SK-N-SH (cell line): ENCODE data around the gene NRL. TPM values are rescaled to one million over a fixed set of nuclear protein-coding genes. Genes with fewer than 3 reads are reported as not detected.
A peak's percentile ranks its signal among the peaks of the same experiment; 100 is the strongest.

Experiments
- CTCF ChIA-PET: fragments of 300-600, 350-600 bp; formaldehyde crosslinking; extraction: SDS; loops from one replicate; lab custom pipeline; 2021; lab: Yijun Ruan, JAX
- POLR2A ChIA-PET: fragments of 350-600 bp; sonication (Branson Sonifier 250); formaldehyde crosslinking; extraction: SDS; loops from one replicate; lab custom pipeline; 2020; ENCODE audit warnings: antibody characterized with exemption, inconsistent platforms; lab: Yijun Ruan, JAX
- DNase-seq: peaks from one replicate; pipeline ENCODE4 v3.0.0; 2012
- H2AFZ ChIP-seq: fragments of 200-600 bp; sonication (generic); 2 replicates; pipeline ENCODE4 v1.8.1; 2016; ENCODE audit warnings: antibody characterized with exemption, mild to moderate bottlenecking, low read depth
- H3F3A ChIP-seq: fragments of 200-600 bp; sonication (generic); replicated peaks from 2 replicates; pipeline ENCODE3; 2016; ENCODE audit warnings: antibody characterized with exemption, mild to moderate bottlenecking; ENCODE audit not compliant: insufficient read depth
- H3K27ac ChIP-seq, 2 experiments: fragments of 200-500 bp in 1 of 2; fragments of 200-600 bp in 1 of 2; sonication (Bioruptor generic) in 1 of 2; sonication (generic), shearing (Covaris generic) in 1 of 2; 2 replicates each; pipeline versions ENCODE4 v1.5.1 to v1.6.1; 2014 to 2016; ENCODE audit warnings: low read depth in 2 of 2, inconsistent platforms in 1 of 2, low read length in 1 of 2, mild to moderate bottlenecking in 1 of 2, mixed read lengths in 1 of 2
- H3K27me3 ChIP-seq: fragments of 200-600 bp; sonication (generic), shearing (Covaris generic); 2 replicates; pipeline ENCODE4 v1.6.1; 2016; ENCODE audit warnings: mixed run types; ENCODE audit not compliant: insufficient read depth
- H3K36me3 ChIP-seq, 2 experiments: fragments of 200-500 bp in 1 of 2; fragments of 200-600 bp in 1 of 2; sonication (Bioruptor generic) in 1 of 2; sonication (generic) in 1 of 2; replicated peaks in 1 of 2; 2 replicates each; pipeline versions ENCODE3 to v1.5.1; 2014 to 2016; ENCODE audit warnings: low read length in 1 of 2, mild to moderate bottlenecking in 1 of 2; ENCODE audit not compliant: insufficient read depth in 2 of 2, control insufficient read depth in 1 of 2
- H3K4me1 ChIP-seq, 2 experiments: fragments of 200-500 bp in 1 of 2; fragments of 200-600 bp in 1 of 2; sonication (Bioruptor generic) in 1 of 2; sonication (generic), shearing (Covaris generic) in 1 of 2; 2 replicates each; pipeline versions ENCODE4 v1.5.1 to v1.6.1; 2014 to 2016; ENCODE audit warnings: low read depth in 1 of 2, low read length in 1 of 2, mixed run types in 1 of 2; ENCODE audit not compliant: insufficient read depth in 2 of 2, control insufficient read depth in 1 of 2
- H3K4me2 ChIP-seq: fragments of 200-600 bp; sonication (generic), shearing (Covaris generic); 2 replicates; pipeline ENCODE4 v1.6.1; 2017; ENCODE audit warnings: mixed run types
- H3K4me3 ChIP-seq, 2 experiments: fragments of 200-500 bp in 1 of 2; fragments of 200-600 bp in 1 of 2; sonication (Bioruptor generic) in 1 of 2; sonication (generic), shearing (Covaris generic) in 1 of 2; 2 replicates each; pipeline versions ENCODE4 v1.5.1 to v1.8.1; 2014 to 2016; ENCODE audit warnings: low read depth in 2 of 2, inconsistent platforms in 1 of 2, low read length in 1 of 2, mild to moderate bottlenecking in 1 of 2, mixed read lengths in 1 of 2, moderate library complexity in 1 of 2
- H3K79me2 ChIP-seq: fragments of 200-600 bp; sonication (generic); 2 replicates; pipeline ENCODE4 v1.8.1; 2017; ENCODE audit warnings: mild to moderate bottlenecking; ENCODE audit not compliant: insufficient read depth
- H3K9ac ChIP-seq: fragments of 200-600 bp; sonication (generic); 2 replicates; pipeline ENCODE4 v1.6.1; 2017; ENCODE audit warnings: mixed run types
- H3K9me2 ChIP-seq: fragments of 200-600 bp; sonication (generic); 2 replicates; pipeline ENCODE4 v1.6.1; 2017; ENCODE audit warnings: mixed run types
- H3K9me3 ChIP-seq: fragments of 200-600 bp; sonication (generic); 2 replicates; pipeline ENCODE4 v1.6.1; 2017; ENCODE audit warnings: mixed run types, mild to moderate bottlenecking, moderate library complexity
- H4K20me1 ChIP-seq: fragments of 200-600 bp; sonication (generic); 2 replicates; pipeline ENCODE4 v1.6.1; 2017; ENCODE audit warnings: mild to moderate bottlenecking, mixed run types; ENCODE audit not compliant: insufficient read depth
- ELF1 ChIP-seq: IDR thresholded peaks from 2 replicates; pipeline ENCODE4 v1.4.0; 2012
- EZH2phosphoT487 ChIP-seq: fragments of 200-600 bp; sonication (generic); IDR thresholded peaks from 2 replicates; pipeline ENCODE4 v1.6.1; 2017; ENCODE audit warnings: low read depth, mixed run types, mild to moderate bottlenecking, antibody characterized with exemption, moderate library complexity, borderline replicate concordance
- FOXJ3 ChIP-seq: sonication (generic); formaldehyde crosslinking; IDR thresholded peaks from 2 replicates; pipeline ENCODE4 v1.5.1; 2020; ENCODE audit warnings: mild to moderate bottlenecking, missing genetic modification reagents
- MXI1 ChIP-seq: IDR thresholded peaks from 2 replicates; pipeline ENCODE4 v1.6.1; 2012; ENCODE audit warnings: mild to moderate bottlenecking, low read depth, low read length, improper control_type of control experiment
- SIN3A ChIP-seq: IDR thresholded peaks from 2 replicates; pipeline ENCODE4 v1.6.1; 2012; ENCODE audit warnings: low read depth, mild to moderate bottlenecking, low read length, moderate library complexity, borderline replicate concordance
- SMC3 ChIP-seq: IDR thresholded peaks from 2 replicates; pipeline ENCODE4 v1.6.1; 2012; ENCODE audit warnings: low read depth, low read length, improper control_type of control experiment
- TAF1 ChIP-seq: IDR thresholded peaks from 2 replicates; pipeline ENCODE4 v1.6.1; 2012; ENCODE audit warnings: low read depth, mild to moderate bottlenecking, low read length, moderate library complexity, borderline replicate concordance
- TEAD4 ChIP-seq: IDR thresholded peaks from 2 replicates; pipeline ENCODE4 v1.4.0; 2012; ENCODE audit warnings: mild to moderate bottlenecking, borderline replicate concordance; ENCODE audit not compliant: insufficient read depth
- YY1 ChIP-seq: IDR thresholded peaks from 2 replicates; pipeline ENCODE4 v1.4.0; 2012; ENCODE audit warnings: low read depth, mild to moderate bottlenecking
- WGBS: methylation state at CpG from one replicate; pipeline ENCODE4 v1.1.6; 2017; ENCODE audit warnings: low lambda C conversion rate; 5-methylcytosine and 5-hydroxymethylcytosine counted together
- polyA plus RNA-seq, 3 experiments: library from polyadenylated mRNA; depleted of rRNA; stranded (reverse); fragments of >200 nt; gene quantifications; 2 replicates each; pipeline ENCODE4 v1.2.3, GENCODE V29; 2012
- TF ChIP-seq, protein P1 (sequence below): IDR thresholded peaks from 2 replicates; pipeline ENCODE4 v1.4.0; 2012; ENCODE audit warnings: low read depth, borderline replicate concordance
- TF ChIP-seq, protein P2 (sequence below): IDR thresholded peaks from 2 replicates; pipeline ENCODE4 v1.4.0; 2012; ENCODE audit warnings: low read depth
- TF ChIP-seq, protein P3 (sequence below): fragments of 150-350 bp; IDR thresholded peaks from 2 replicates; pipeline ENCODE4 v1.6.1; 2017; ENCODE audit warnings: antibody characterized with exemption, low read length, low read depth, borderline replicate concordance
- TF ChIP-seq, protein P4 (sequence below): IDR thresholded peaks from 2 replicates; pipeline ENCODE4 v1.6.1; 2012; ENCODE audit warnings: mild to moderate bottlenecking, low read depth, low read length, moderate library complexity
- TF ChIP-seq, protein P5 (sequence below): fragments of 200-600 bp; sonication (generic); IDR thresholded peaks from 2 replicates; pipeline ENCODE4 v1.6.1; 2017; ENCODE audit warnings: antibody characterized with exemption, mild to moderate bottlenecking, moderate library complexity

NRL gene
- polyA plus RNA-seq, 1 of the 3 experiments (the other 2 are of a cell fraction): 0.76 TPM

DNA sequence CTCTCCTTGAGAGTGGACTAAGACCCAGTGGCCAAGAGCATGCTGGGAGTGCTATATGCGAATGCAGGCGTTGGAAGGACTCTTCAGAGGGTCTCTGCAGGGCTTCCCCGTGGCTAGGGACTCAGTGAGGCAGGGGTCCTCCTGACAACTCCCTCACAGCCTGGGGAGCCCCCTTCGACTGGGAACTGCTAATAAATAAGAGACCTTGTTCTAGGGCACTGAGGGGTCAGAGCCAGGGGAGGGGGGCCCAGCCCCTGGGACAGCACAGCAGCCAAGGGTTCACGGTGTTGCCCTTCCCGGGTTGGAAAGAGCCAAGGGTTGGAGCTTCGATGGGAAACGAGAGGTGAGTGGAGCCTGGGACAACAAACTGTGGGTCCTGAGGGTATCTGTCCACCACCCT, 49.3 kb downstream of the NRL start:
- no peak overlapping the region for H3K4me3 ChIP-seq
- H3K9me3 ChIP-seq: no peaks in the 10 kb centered on the region
- 23% methylated on average over 3 of the region's 8 CpGs for WGBS
- no peaks in the 10 kb centered on the region for H3K9me2 ChIP-seq
- H3K79me2 ChIP-seq: no peaks in the 10 kb centered on the region
- no peak overlapping the region for H3K27ac ChIP-seq
- POLR2A ChIA-PET: interaction anchor here (0.7 kb wide), 1 partner anchor 17 kb away, joined by 3 read pairs; no protein-coding TSS in a partner anchor
- H3F3A ChIP-seq: no peaks in the 10 kb centered on the region
- no peaks in the 10 kb centered on the region for H3K36me3 ChIP-seq
- no peak overlapping the region for H3K9ac ChIP-seq
- H4K20me1 ChIP-seq: no peaks in the 10 kb centered on the region
- CTCF ChIA-PET: interaction anchor here (1.1 to 42.8 kb wide), 3 partner anchors 15 to 243 kb away, joined by 3 to 1159 read pairs (median 9); partner anchors contain the start of genes CIDEB and PCK2
- H3K27me3 ChIP-seq: no peaks in the 10 kb centered on the region; the same call in 1 of the 2 replicates
- no peak overlapping the region for H2AFZ ChIP-seq
- no peak for DNase-seq
- H3K4me1 ChIP-seq: no peaks in the 10 kb centered on the region; a peak in 1 of 4 replicates
- TF ChIP-seq, protein P1, sequence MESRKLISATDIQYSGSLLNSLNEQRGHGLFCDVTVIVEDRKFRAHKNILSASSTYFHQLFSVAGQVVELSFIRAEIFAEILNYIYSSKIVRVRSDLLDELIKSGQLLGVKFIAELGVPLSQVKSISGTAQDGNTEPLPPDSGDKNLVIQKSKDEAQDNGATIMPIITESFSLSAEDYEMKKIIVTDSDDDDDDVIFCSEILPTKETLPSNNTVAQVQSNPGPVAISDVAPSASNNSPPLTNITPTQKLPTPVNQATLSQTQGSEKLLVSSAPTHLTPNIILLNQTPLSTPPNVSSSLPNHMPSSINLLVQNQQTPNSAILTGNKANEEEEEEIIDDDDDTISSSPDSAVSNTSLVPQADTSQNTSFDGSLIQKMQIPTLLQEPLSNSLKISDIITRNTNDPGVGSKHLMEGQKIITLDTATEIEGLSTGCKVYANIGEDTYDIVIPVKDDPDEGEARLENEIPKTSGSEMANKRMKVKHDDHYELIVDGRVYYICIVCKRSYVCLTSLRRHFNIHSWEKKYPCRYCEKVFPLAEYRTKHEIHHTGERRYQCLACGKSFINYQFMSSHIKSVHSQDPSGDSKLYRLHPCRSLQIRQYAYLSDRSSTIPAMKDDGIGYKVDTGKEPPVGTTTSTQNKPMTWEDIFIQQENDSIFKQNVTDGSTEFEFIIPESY: no peak
- H3K4me2 ChIP-seq: no peak overlapping the region

DNA sequence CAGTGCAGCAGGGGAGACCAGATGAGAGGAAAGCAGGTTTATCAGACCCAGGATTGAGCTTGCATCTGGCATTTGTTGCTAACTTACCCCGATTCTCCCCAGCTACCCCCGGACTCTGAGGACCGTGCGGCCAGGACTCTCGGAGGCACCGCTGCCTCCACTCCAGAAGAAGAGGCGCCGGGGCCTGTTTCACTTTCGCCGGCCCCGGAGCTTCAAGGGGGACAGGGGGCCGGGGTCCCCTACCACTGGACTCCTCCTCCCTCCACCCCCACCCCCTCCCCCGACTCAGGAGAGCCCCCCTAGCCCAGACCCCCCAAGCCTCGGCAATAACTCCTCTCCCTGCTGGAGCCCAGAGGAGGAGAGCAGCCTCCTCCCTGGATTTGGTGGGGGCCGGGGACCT, 49.9 kb downstream of the NRL start:
- H3K79me2 ChIP-seq: no peaks in the 10 kb centered on the region
- no peak overlapping the region for H3K9ac ChIP-seq
- H3K27me3 ChIP-seq: no peaks in the 10 kb centered on the region; the same call in 1 of the 2 replicates
- no peaks in the 10 kb centered on the region for H3K4me1 ChIP-seq
- no peaks in the 10 kb centered on the region for H3K9me2 ChIP-seq
- DNase-seq: peak; percentile 31
- H2AFZ ChIP-seq: no peak overlapping the region
- H3K4me2 ChIP-seq: no peak overlapping the region
- H3K36me3 ChIP-seq: no peaks in the 10 kb centered on the region
- 79% methylated on average over 8 of the region's 15 CpGs for WGBS
- no peaks in the 10 kb centered on the region for H3F3A ChIP-seq
- no peaks in the 10 kb centered on the region for H4K20me1 ChIP-seq
- H3K4me3 ChIP-seq: no peak overlapping the region
- ChIA-PET CTCF (interaction anchor here (1.1 to 42.8 kb wide), 5 partner anchors 9 to 243 kb away, joined by 3 to 1159 read pairs (median 4); partner anchors contain the start of genes CIDEB, IRF9 and PCK2), POLR2A (interaction anchor here (0.7 kb wide), 1 partner anchor 17 kb away, joined by 3 read pairs; no protein-coding TSS in a partner anchor)
- H3K27ac ChIP-seq: no peak overlapping the region
- no peaks in the 10 kb centered on the region for H3K9me3 ChIP-seq
- TF ChIP-seq, protein P1: no peak
- TF ChIP-seq, protein P2, sequence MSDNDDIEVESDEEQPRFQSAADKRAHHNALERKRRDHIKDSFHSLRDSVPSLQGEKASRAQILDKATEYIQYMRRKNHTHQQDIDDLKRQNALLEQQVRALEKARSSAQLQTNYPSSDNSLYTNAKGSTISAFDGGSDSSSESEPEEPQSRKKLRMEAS: no peak
- TF ChIP-seq FOXJ3: no peak
- no peak for TF ChIP-seq SMC3
- TF ChIP-seq YY1: no peak
- TF ChIP-seq, protein P3, sequence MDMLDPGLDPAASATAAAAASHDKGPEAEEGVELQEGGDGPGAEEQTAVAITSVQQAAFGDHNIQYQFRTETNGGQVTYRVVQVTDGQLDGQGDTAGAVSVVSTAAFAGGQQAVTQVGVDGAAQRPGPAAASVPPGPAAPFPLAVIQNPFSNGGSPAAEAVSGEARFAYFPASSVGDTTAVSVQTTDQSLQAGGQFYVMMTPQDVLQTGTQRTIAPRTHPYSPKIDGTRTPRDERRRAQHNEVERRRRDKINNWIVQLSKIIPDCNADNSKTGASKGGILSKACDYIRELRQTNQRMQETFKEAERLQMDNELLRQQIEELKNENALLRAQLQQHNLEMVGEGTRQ: no peak
- no peak for TF ChIP-seq ELF1
- no peak for TF ChIP-seq EZH2phosphoT487
- no peak for TF ChIP-seq MXI1
- TF ChIP-seq TEAD4: no peak
- no peak for TF ChIP-seq SIN3A
- TF ChIP-seq, protein P4, sequence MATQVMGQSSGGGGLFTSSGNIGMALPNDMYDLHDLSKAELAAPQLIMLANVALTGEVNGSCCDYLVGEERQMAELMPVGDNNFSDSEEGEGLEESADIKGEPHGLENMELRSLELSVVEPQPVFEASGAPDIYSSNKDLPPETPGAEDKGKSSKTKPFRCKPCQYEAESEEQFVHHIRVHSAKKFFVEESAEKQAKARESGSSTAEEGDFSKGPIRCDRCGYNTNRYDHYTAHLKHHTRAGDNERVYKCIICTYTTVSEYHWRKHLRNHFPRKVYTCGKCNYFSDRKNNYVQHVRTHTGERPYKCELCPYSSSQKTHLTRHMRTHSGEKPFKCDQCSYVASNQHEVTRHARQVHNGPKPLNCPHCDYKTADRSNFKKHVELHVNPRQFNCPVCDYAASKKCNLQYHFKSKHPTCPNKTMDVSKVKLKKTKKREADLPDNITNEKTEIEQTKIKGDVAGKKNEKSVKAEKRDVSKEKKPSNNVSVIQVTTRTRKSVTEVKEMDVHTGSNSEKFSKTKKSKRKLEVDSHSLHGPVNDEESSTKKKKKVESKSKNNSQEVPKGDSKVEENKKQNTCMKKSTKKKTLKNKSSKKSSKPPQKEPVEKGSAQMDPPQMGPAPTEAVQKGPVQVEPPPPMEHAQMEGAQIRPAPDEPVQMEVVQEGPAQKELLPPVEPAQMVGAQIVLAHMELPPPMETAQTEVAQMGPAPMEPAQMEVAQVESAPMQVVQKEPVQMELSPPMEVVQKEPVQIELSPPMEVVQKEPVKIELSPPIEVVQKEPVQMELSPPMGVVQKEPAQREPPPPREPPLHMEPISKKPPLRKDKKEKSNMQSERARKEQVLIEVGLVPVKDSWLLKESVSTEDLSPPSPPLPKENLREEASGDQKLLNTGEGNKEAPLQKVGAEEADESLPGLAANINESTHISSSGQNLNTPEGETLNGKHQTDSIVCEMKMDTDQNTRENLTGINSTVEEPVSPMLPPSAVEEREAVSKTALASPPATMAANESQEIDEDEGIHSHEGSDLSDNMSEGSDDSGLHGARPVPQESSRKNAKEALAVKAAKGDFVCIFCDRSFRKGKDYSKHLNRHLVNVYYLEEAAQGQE: no peak
- TF ChIP-seq TAF1: no peak
- TF ChIP-seq, protein P5, sequence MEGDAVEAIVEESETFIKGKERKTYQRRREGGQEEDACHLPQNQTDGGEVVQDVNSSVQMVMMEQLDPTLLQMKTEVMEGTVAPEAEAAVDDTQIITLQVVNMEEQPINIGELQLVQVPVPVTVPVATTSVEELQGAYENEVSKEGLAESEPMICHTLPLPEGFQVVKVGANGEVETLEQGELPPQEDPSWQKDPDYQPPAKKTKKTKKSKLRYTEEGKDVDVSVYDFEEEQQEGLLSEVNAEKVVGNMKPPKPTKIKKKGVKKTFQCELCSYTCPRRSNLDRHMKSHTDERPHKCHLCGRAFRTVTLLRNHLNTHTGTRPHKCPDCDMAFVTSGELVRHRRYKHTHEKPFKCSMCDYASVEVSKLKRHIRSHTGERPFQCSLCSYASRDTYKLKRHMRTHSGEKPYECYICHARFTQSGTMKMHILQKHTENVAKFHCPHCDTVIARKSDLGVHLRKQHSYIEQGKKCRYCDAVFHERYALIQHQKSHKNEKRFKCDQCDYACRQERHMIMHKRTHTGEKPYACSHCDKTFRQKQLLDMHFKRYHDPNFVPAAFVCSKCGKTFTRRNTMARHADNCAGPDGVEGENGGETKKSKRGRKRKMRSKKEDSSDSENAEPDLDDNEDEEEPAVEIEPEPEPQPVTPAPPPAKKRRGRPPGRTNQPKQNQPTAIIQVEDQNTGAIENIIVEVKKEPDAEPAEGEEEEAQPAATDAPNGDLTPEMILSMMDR: no peak
